WTC11 (cell line): ENCODE measurements around the gene CD300LD. TPM values are rescaled to one million over a fixed set of nuclear protein-coding genes. Genes with fewer than 3 reads are reported as not detected.

ENCODE experiments used
- ATAC-seq: fragments of 200-7000 bp; cut with Tn5 transposase; 2 replicates; pipeline ENCODE4 v1.10.0; 2021; ENCODE audit warnings: mild to moderate bottlenecking, moderate library complexity
- CTCF ChIA-PET: fragments of 300-600 bp; sonication (Branson Sonifier 250); formaldehyde crosslinking; loops from one replicate; lab custom pipeline; 2021; ENCODE audit warnings: antibody characterized with exemption; lab: Charles Lee
- POLR2A ChIA-PET: fragments of 350-600 bp; sonication (Branson Sonifier 250); formaldehyde crosslinking; loops from one replicate; lab custom pipeline; 2021; ENCODE audit warnings: antibody characterized with exemption; lab: Charles Lee
- DNase-seq: peaks from one replicate; pipeline ENCODE4 v3.0.0; 2021; ENCODE audit warnings: low spot score
- H3K27ac Mint-ChIP-seq: 2 replicates; pipeline ENCODE4 v1.8.0; 2021; ENCODE audit warnings: mixed read lengths
- H3K27me3 Mint-ChIP-seq: 2 replicates; pipeline ENCODE4 v1.8.0; 2021; ENCODE audit warnings: low read depth, mild to moderate bottlenecking, moderate library complexity, mixed read lengths
- H3K36me3 Mint-ChIP-seq: 2 replicates; pipeline ENCODE4 v1.8.0; 2021; ENCODE audit warnings: mixed read lengths
- H3K4me1 Mint-ChIP-seq: 2 replicates; pipeline ENCODE4 v1.8.0; 2022; ENCODE audit warnings: mixed read lengths
- H3K4me3 Mint-ChIP-seq: 2 replicates; pipeline ENCODE4 v1.8.0; 2021; ENCODE audit warnings: mild to moderate bottlenecking, moderate library complexity, mixed read lengths
- H3K9me3 Mint-ChIP-seq: 2 replicates; pipeline ENCODE4 v1.8.0; 2021; ENCODE audit warnings: mixed read lengths
- ATF1 ChIP-seq: sonication (generic); formaldehyde crosslinking; IDR thresholded peaks from 2 replicates; pipeline ENCODE4 v1.8.1; 2023; ENCODE audit warnings: mild to moderate bottlenecking, moderate library complexity, missing genetic modification reagents
- EMX1 ChIP-seq: fragments of 250-450 bp; sonication (Bioruptor Pico); IDR thresholded peaks from 2 replicates; pipeline ENCODE4 v1.8.0; 2021; ENCODE audit warnings: mild to moderate bottlenecking
- ESRRA ChIP-seq: sonication (generic); formaldehyde crosslinking; IDR thresholded peaks from 2 replicates; pipeline ENCODE4 v1.8.1; 2022; ENCODE audit warnings: mild to moderate bottlenecking, missing genetic modification reagents, borderline replicate concordance
- FOXK1 ChIP-seq: sonication (generic); formaldehyde crosslinking; IDR thresholded peaks from 2 replicates; pipeline ENCODE4 v1.8.0; 2022; ENCODE audit warnings: mild to moderate bottlenecking, moderate library complexity, missing genetic modification reagents
- FOXP4 ChIP-seq: sonication (generic); formaldehyde crosslinking; IDR thresholded peaks from 2 replicates; pipeline ENCODE4 v1.8.0; 2022; ENCODE audit warnings: mild to moderate bottlenecking, missing genetic modification reagents
- GRHL2 ChIP-seq: fragments of 250-450 bp; sonication (Bioruptor Pico); IDR thresholded peaks from 2 replicates; pipeline ENCODE4 v1.8.0; 2022; ENCODE audit warnings: mild to moderate bottlenecking, moderate library complexity; ENCODE audit not compliant: insufficient replicate concordance, severe bottlenecking
- IRF1 ChIP-seq: sonication (generic); formaldehyde crosslinking; IDR thresholded peaks from 2 replicates; pipeline ENCODE4 v1.8.0; 2023; ENCODE audit warnings: missing genetic modification reagents
- NR1H2 ChIP-seq: sonication (generic); formaldehyde crosslinking; IDR thresholded peaks from 2 replicates; pipeline ENCODE4 v1.9.0; 2021; ENCODE audit warnings: mild to moderate bottlenecking, moderate library complexity, missing genetic modification reagents
- NR2C2 ChIP-seq: sonication (generic); formaldehyde crosslinking; IDR thresholded peaks from 2 replicates; pipeline ENCODE4 v1.8.0; 2022; ENCODE audit warnings: mild to moderate bottlenecking, missing genetic modification reagents
- PRRX2 ChIP-seq: fragments of 250-450 bp; sonication (Bioruptor Pico); IDR thresholded peaks from 2 replicates; pipeline ENCODE4 v1.8.0; 2021; ENCODE audit warnings: mild to moderate bottlenecking
- SMAD3 ChIP-seq: sonication (generic); formaldehyde crosslinking; IDR thresholded peaks from 2 replicates; pipeline ENCODE4 v1.8.0; 2022; ENCODE audit warnings: missing genetic modification reagents, mild to moderate bottlenecking, borderline replicate concordance
- TP53 ChIP-seq: sonication (generic); formaldehyde crosslinking; IDR thresholded peaks from 2 replicates; pipeline ENCODE4 v1.8.1; 2023; ENCODE audit warnings: mild to moderate bottlenecking, missing genetic modification reagents
- ZNF121 ChIP-seq: sonication (generic); formaldehyde crosslinking; IDR thresholded peaks from 2 replicates; pipeline ENCODE4 v1.8.0; 2023; ENCODE audit warnings: missing genetic modification reagents
- ZNF138 ChIP-seq: sonication (generic); formaldehyde crosslinking; conservative IDR thresholded peaks from 2 replicates; pipeline ENCODE4 v1.8.1; 2022; ENCODE audit warnings: mild to moderate bottlenecking, moderate library complexity, missing genetic modification reagents
- ZNF232 ChIP-seq: sonication (generic); formaldehyde crosslinking; IDR thresholded peaks from 2 replicates; pipeline ENCODE4 v1.8.0; 2022; ENCODE audit warnings: mild to moderate bottlenecking, missing genetic modification reagents
- ZNF416 ChIP-seq: fragments of 250-450 bp; sonication (Bioruptor Pico); IDR thresholded peaks from 2 replicates; pipeline ENCODE4 v1.9.0; 2021; ENCODE audit warnings: mild to moderate bottlenecking, inconsistent platforms
- total RNA-seq: library from RNA; stranded (reverse); gene quantifications from 3 replicates; pipeline ENCODE4 v1.2.3, GENCODE V29; 2021
- TF ChIP-seq, protein P1 (sequence below): sonication (generic); formaldehyde crosslinking; conservative IDR thresholded peaks from 2 replicates; pipeline ENCODE4 v1.8.1; 2023; ENCODE audit warnings: mild to moderate bottlenecking, low read depth, missing genetic modification reagents, moderate library complexity
- TF ChIP-seq, protein P2 (sequence below): sonication (generic); formaldehyde crosslinking; IDR thresholded peaks from 2 replicates; pipeline ENCODE4 v1.8.0; 2022; ENCODE audit warnings: mild to moderate bottlenecking, missing genetic modification reagents
- TF ChIP-seq, protein P3 (sequence below): fragments of 250-450 bp; sonication (Bioruptor Pico); IDR thresholded peaks from 2 replicates; pipeline ENCODE4 v1.9.0; 2021; ENCODE audit warnings: moderate library complexity, mild to moderate bottlenecking, inconsistent platforms, borderline replicate concordance
- TF ChIP-seq, protein P4 (sequence below): sonication (generic); formaldehyde crosslinking; IDR thresholded peaks from 2 replicates; pipeline ENCODE4 v1.8.1; 2022; ENCODE audit warnings: low read depth, mild to moderate bottlenecking, moderate library complexity, missing genetic modification reagents, borderline replicate concordance

CD300LD gene
- total RNA-seq, 1 experiment from 2014 or later: not detected

DNA sequence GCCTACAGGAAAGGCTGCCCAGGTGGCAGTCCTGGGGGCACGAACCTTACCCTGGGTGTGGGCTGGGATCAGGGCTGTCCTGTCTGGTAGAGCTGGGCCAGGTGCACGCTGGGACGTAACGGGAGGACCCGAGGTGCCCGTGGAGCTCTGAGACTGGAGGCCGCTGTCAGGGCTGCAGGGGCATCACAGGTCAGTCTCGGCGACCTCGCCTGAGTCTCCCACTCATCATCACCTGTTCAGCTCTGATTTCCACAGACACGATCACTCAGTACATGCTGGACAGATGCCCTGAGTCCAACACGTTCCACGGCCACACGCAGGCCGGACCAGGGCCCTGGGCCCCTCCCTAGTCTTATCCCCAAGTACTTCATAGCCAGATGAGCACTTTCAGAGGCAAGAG is 41.5 kb downstream of the CD300LD start:
- no peaks in the 10 kb centered on the region for H3K36me3 Mint-ChIP-seq
- ChIA-PET POLR2A (no interaction called here), CTCF (no interaction called here)
- no peaks in the 10 kb centered on the region for H3K9me3 Mint-ChIP-seq
- no peak overlapping the region for H3K4me3 Mint-ChIP-seq
- DNase-seq (no peak), ATAC-seq (no peak)
- no peaks in the 10 kb centered on the region for H3K4me1 Mint-ChIP-seq
- TF ChIP-seq NR1H2 (CRISPR knock-in tag) (no peak), SMAD3 (CRISPR knock-in tag) (no peak), NR2C2 (CRISPR knock-in tag) (no peak), FOXP4 (CRISPR knock-in tag) (no peak), ZNF416 (CRISPR knock-in tag) (no peak), ZNF121 (CRISPR knock-in tag) (no peak), ATF1 (no peak), ZNF232 (CRISPR knock-in tag) (no peak), PRRX2 (CRISPR knock-in tag) (no peak)
- TF ChIP-seq, protein P1, sequence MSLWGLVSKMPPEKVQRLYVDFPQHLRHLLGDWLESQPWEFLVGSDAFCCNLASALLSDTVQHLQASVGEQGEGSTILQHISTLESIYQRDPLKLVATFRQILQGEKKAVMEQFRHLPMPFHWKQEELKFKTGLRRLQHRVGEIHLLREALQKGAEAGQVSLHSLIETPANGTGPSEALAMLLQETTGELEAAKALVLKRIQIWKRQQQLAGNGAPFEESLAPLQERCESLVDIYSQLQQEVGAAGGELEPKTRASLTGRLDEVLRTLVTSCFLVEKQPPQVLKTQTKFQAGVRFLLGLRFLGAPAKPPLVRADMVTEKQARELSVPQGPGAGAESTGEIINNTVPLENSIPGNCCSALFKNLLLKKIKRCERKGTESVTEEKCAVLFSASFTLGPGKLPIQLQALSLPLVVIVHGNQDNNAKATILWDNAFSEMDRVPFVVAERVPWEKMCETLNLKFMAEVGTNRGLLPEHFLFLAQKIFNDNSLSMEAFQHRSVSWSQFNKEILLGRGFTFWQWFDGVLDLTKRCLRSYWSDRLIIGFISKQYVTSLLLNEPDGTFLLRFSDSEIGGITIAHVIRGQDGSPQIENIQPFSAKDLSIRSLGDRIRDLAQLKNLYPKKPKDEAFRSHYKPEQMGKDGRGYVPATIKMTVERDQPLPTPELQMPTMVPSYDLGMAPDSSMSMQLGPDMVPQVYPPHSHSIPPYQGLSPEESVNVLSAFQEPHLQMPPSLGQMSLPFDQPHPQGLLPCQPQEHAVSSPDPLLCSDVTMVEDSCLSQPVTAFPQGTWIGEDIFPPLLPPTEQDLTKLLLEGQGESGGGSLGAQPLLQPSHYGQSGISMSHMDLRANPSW (CRISPR knock-in tag): no peak
- H3K27ac Mint-ChIP-seq: no peak overlapping the region
- H3K27me3 Mint-ChIP-seq: peaks cover 18% of the 10 kb centered on the region

GRCh38 chr17:74549343-74549742 is 42.7 kb downstream of the CD300LD start:
- CTCF ChIA-PET: interaction anchor here (1.0 kb wide), 2 partner anchors 17 to 170 kb away, joined by 3 read pairs; no protein-coding TSS in a partner anchor
- DNase-seq (no peak), ATAC-seq (no peak)
- Mint-ChIP-seq H3K4me3 (no peak overlapping the region), H3K27me3 (peaks cover 8% of the 10 kb centered on the region), H3K27ac (no peak overlapping the region), H3K36me3 (no peaks in the 10 kb centered on the region), H3K9me3 (no peaks in the 10 kb centered on the region), H3K4me1 (no peaks in the 10 kb centered on the region)
- POLR2A ChIA-PET: no interaction called here
- TF ChIP-seq TP53: no peak

DNA sequence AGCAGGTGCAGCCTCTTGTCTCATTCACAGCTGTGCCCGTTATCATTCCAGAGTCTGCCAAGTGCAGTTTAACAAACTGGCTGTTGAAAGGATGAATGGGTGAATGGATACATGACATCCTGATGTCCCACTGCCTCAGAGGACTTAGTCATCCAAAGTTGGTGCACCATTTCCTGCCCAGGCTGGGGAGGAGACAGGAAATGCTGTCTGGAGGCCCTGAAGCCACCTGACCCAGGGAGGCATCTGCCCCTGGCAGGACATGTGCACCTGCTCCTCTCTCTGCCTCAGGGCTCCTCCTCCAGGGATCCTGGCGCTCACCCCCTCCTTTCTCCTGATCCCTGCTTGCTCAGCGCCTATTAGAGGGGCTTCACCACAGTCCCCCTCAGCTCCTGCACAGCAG is 44.3 kb downstream of the CD300LD start:
- H3K4me1 Mint-ChIP-seq: no peaks in the 10 kb centered on the region

DNA sequence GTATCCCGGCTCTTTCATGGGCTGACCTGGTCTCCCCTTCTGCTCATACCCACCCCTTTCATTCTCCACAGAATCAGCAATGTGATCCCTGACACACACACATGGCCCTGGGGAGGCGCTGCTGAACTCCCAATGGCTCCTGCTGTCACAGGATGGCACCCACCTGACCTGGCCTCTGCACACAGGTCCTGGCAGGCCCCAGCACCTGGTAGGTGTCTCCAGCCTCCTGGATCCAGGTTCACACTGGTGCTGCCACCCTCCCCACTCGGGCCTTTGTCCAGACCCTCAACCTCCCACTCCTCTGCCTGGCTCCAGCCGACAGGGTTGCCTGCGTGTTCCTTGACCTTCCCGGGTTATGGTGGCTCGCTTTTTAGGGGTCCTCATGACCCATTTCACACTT is 44.8 kb downstream of the CD300LD start:
- POLR2A ChIA-PET: no interaction called here
- Mint-ChIP-seq H3K4me3 (no peak overlapping the region), H3K27ac (no peak overlapping the region), H3K9me3 (no peaks in the 10 kb centered on the region), H3K4me1 (no peaks in the 10 kb centered on the region), H3K36me3 (no peaks in the 10 kb centered on the region), H3K27me3 (no peaks in the 10 kb centered on the region)
- ATAC-seq (no peak), DNase-seq (no peak)
- CTCF ChIA-PET: no interaction called here
- TF ChIP-seq FOXK1: no peak
- TF ChIP-seq, protein P2, sequence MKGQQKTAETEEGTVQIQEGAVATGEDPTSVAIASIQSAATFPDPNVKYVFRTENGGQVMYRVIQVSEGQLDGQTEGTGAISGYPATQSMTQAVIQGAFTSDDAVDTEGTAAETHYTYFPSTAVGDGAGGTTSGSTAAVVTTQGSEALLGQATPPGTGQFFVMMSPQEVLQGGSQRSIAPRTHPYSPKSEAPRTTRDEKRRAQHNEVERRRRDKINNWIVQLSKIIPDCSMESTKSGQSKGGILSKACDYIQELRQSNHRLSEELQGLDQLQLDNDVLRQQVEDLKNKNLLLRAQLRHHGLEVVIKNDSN (CRISPR knock-in tag): no peak
- TF ChIP-seq, protein P1 (CRISPR knock-in tag): no peak
- TF ChIP-seq, protein P3, sequence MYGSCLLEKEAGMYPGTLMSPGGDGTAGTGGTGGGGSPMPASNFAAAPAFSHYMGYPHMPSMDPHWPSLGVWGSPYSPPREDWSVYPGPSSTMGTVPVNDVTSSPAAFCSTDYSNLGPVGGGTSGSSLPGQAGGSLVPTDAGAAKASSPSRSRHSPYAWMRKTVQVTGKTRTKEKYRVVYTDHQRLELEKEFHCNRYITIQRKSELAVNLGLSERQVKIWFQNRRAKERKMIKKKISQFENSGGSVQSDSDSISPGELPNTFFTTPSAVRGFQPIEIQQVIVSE: no peak
- TF ChIP-seq ZNF138 (CRISPR knock-in tag): no peak
- TF ChIP-seq IRF1: no peak
- no peak for TF ChIP-seq NR2C2 (CRISPR knock-in tag)
- TF ChIP-seq, protein P4, sequence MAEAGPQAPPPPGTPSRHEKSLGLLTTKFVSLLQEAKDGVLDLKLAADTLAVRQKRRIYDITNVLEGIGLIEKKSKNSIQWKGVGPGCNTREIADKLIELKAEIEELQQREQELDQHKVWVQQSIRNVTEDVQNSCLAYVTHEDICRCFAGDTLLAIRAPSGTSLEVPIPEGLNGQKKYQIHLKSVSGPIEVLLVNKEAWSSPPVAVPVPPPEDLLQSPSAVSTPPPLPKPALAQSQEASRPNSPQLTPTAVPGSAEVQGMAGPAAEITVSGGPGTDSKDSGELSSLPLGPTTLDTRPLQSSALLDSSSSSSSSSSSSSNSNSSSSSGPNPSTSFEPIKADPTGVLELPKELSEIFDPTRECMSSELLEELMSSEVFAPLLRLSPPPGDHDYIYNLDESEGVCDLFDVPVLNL (CRISPR knock-in tag): no peak
- TF ChIP-seq GRHL2 (CRISPR knock-in tag): no peak
- TF ChIP-seq EMX1 (CRISPR knock-in tag): no peak

More for the DNA sequence above, 44.3 kb downstream of the CD300LD start:
- TF ChIP-seq ESRRA (CRISPR knock-in tag): no peak
- no peak for ATAC-seq
- ChIA-PET CTCF (no interaction called here), POLR2A (no interaction called here)
- Mint-ChIP-seq H3K27ac (no peak overlapping the region), H3K36me3 (no peaks in the 10 kb centered on the region), H3K9me3 (no peaks in the 10 kb centered on the region), H3K4me3 (no peak overlapping the region), H3K27me3 (peaks cover 3% of the 10 kb centered on the region; the same call in 1 of the 2 replicates)
- no peak for DNase-seq
